Omental fat pad (tissue), 4 donors: ENCODE data around the gene RRP12. TPM values are rescaled to one million over a fixed set of nuclear protein-coding genes. Genes with fewer than 3 reads are reported as not detected.
"Not testable (repeated sequence)": the region's sequence is repeated elsewhere in the genome, so short reads cannot be mapped to it uniquely, and the experiment has no call there.

Source experiments
- ATAC-seq: fragments of 150-250 bp; one replicate; pipeline ENCODE4 v1.9.1; 2016; ENCODE audit warnings: mild to moderate bottlenecking, moderate library complexity; ENCODE audit not compliant: low FRiP score
- DNase-seq: peaks from one replicate; pipeline ENCODE4 v3.0.0-alpha.2; 2019; ENCODE audit warnings: low spot score
- total RNA-seq, 4 donors: library from RNA; depleted of rRNA; stranded (reverse); fragments of >200 nt; gene quantifications; one replicate each; pipeline ENCODE4 v1.1.0, GENCODE V29; 2016
- TF ChIP-seq, protein P1 (sequence below), 3 donors: fragments of 450-650 bp; IDR thresholded peaks; one replicate each; pipeline ENCODE4 v1.5.1; 2016 to 2017; ENCODE audit warnings: antibody characterized with exemption in 3 of 3, mild to moderate bottlenecking in 3 of 3, moderate library complexity in 2 of 3

The RRP12 gene
- total RNA-seq, 4 donors from 2014 or later: 14.2 to 89.3 (median 18.7) TPM

DNA sequence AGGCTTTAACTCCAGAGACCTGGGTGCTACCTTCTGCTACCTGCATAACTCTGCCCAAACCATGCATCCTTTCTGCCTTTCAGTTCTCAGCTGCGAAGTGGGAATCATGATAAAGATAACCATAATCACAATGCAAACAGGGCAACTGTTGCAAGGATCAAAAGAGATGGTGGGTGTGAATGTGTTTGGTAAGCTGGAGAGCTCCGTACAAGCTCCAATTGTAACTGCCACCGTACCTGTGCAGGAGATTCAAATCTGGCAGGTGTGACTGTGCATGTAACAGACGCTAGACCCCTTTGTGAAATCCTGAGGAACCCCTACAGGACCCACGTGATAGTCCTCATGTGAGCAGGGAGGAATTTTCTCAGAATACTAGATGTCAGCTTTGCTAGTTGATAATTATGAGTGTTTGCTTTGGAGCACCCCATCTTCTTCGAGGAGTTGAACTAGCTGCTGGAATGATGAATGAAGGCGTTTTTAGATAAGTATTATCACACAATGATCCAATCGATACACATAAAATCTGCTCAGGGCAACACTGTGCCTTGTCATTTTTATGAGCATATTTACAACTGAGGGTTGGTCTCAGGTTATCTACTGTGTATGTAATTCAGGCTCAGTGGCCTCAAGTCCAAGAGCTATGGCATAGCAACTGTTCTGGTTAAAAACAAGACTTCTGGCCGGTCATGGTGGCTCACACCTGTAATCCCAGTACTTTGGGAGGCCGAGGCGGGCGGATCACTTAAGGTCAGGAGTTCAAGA lies 51.2 kb downstream of the RRP12 start:
- ATAC-seq (no peak), DNase-seq (no peak)
- TF ChIP-seq, protein P1, sequence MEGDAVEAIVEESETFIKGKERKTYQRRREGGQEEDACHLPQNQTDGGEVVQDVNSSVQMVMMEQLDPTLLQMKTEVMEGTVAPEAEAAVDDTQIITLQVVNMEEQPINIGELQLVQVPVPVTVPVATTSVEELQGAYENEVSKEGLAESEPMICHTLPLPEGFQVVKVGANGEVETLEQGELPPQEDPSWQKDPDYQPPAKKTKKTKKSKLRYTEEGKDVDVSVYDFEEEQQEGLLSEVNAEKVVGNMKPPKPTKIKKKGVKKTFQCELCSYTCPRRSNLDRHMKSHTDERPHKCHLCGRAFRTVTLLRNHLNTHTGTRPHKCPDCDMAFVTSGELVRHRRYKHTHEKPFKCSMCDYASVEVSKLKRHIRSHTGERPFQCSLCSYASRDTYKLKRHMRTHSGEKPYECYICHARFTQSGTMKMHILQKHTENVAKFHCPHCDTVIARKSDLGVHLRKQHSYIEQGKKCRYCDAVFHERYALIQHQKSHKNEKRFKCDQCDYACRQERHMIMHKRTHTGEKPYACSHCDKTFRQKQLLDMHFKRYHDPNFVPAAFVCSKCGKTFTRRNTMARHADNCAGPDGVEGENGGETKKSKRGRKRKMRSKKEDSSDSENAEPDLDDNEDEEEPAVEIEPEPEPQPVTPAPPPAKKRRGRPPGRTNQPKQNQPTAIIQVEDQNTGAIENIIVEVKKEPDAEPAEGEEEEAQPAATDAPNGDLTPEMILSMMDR (IDR thresholded peaks at IDR 0.05): no peak

DNA sequence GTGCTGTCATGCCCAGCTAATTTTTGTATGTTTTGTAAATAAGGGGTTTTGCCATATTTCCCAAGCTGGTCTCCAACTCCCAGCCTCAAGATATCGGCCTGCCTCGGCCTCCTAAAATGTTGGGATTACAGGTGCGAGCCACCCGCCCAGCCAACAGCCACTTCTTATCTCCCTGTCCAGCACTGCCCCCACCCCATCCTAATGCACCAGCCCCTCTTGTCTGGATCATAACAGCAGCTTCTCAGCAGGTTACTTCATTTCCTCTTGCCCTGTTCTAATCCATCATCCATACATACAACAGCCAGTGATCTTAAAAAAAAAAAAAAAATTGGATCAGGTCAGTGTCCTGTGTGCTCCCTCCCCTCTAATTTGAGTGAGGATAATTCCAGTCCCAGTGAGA lies 53.8 kb downstream of the RRP12 start:
- no peak for ATAC-seq

DNA sequence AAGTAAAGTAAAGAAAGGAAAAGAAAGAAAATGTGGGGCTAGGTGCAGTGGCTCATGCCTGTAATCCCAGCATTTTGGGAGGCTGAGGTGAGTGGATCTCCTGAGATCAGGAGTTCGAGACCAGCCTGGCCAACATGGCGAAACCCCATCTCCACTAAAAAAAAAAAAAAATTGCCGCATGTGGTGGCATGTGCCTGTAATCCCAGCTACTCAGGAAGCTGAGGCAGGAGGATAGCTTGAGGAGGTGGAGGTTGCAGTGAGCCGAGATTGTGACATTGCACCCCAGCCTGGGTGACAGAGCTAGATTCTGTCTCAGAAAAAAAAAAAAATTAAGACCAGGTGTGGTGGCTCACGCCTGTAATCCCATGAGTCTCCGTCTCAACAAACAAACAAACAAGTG lies 57.5 kb downstream of the RRP12 start:
- ATAC-seq: not testable (repeated sequence)

More for the DNA sequence above, 53.8 kb downstream of the RRP12 start:
- TF ChIP-seq, protein P1 (IDR thresholded peaks at IDR 0.05): no peak
- DNase-seq: no peak

DNA sequence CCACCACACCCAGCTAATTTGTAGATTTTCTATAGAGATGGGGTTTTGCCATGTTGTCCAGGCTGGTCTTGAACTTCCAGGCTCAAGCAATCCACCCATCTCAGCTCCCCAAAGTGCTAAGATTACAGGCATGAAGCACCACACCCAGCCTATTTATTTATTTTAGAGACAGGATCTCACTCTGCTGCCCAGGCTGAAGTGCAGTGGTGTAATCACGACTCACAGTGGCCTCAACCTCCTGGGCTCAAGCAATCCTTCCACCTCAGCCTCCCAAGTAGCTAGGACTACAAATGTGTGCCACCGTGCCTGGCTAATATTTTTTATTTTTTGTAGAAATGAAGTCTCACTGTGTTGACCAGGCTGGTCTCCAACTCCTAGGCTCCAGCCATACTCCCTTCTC lies 59.7 kb downstream of the RRP12 start:
- DNase-seq (no peak), ATAC-seq (no peak)
- TF ChIP-seq, protein P1 (IDR thresholded peaks at IDR 0.05): no peak

More for the DNA sequence above, 57.5 kb downstream of the RRP12 start:
- DNase-seq: not testable (repeated sequence)

DNA sequence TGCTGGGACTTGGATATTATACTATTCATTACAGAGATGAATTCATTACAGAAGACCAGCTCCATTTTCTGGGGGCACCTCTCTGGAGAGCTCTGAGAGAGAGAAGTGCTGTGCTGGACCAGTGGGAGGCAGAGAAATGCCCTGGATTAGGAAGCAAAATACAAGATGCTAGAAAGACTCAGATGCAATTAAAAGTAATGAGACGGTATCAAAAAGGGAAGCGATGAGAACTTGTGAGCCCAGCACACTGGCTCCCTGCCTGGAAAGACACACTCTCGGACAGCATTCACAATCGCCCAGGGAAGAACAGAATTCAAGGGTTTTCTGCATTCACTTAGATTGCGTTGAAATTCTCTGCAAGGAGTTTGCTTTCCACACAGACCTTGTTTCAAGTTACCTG lies 63.1 kb downstream of the RRP12 start:
- no peak for DNase-seq
- no peak for ATAC-seq
- TF ChIP-seq, protein P1 (IDR thresholded peaks at IDR 0.05): no peak

DNA sequence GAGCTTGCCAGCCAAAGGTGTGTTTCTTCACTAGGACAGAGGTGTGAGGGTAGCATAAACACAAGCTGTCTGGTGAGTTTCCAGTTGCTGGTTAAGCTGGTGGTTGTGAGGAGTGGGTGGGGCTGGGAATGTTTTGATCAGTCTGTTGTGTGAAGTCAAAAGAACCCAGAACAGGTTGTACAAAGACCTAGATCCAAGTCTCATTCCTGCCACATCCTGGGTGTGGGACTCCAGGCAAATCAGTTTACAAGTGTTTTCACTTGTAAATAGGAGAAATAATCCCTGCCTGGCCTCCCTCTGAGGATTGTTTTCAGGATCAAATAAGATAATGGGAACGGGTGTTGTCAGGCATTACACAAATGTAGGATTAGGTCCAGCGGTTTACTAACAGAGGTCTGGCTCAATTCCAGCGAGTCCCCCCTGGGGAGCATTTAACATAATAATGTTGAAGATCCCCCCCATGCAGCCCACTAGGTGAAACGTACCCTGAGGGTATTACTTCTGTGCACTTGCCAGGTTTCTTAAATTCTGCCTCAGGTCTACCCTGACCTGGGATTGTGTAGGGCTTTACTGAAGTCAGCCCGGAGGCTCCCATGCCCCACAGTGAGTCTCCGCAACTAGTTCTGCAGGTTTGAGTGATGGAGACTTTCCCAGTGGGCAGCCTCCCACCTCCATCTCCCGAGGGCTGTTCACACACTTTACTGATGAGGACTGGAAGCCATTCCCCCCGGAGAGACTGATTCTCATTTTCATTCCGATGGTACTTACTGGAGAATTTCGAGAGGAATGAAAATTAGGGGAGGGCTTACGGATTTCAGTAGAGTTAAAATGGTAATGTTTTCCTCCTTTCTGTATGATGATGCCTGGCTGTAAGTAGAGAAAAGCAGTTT lies 64.0 kb downstream of the RRP12 start:
- ATAC-seq: no peak
- TF ChIP-seq, protein P1 (IDR thresholded peaks at IDR 0.05): no peak
- DNase-seq: no peak

DNA sequence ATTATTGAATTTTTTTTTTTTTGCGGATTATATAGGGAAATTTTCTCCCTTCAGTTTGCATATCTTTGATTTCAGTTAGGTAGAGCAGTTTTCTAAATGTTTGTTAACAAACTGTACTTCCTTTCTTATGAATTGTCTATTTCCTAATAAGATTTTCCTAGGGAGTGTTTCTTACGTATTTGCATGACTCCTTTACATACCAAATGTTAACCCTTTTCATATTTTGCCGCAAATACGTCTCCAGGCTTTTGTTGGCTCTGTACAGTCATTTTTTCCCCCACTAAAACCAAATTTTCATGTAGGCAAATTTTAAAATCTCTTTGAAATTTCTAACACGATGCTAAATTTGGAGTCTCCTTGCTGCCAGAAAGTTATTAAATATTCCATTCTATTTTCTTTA lies 64.7 kb downstream of the RRP12 start:
- TF ChIP-seq, protein P1 (IDR thresholded peaks at IDR 0.05): no peak
- ATAC-seq (no peak), DNase-seq (no peak)
